ENCODE results near the gene SLC35F1.

DNA sequence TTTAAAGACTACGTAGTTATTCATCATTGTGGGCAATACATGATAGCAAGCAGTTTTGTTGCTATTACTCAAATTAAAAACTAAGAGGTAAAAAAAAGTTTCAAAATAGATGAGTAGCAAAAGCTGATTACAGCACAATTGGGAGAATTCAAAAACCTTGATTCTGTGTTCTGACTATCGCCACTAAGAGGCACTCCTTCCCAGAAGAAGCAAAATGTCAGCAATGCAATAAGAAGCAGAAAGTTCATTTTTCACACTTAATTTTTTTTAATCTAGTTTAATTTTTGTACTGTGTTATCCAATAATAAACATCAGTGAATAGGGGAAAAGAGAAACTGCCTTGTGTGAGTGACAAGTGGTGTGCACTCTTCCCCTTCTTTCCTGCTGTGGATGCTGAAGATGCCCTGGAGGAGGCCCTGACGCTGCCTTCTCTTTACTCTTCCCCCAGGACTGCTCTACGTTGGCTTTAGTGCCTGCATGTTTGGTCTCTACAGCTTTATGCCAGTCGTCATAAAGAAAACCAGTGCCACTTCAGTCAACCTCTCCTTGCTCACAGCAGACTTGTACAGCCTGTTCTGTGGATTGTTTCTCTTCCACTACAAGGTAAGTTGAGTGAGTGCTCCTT lies 377.8 kb downstream of the SLC35F1 start:
- TF ChIP-seq, protein P1, sequence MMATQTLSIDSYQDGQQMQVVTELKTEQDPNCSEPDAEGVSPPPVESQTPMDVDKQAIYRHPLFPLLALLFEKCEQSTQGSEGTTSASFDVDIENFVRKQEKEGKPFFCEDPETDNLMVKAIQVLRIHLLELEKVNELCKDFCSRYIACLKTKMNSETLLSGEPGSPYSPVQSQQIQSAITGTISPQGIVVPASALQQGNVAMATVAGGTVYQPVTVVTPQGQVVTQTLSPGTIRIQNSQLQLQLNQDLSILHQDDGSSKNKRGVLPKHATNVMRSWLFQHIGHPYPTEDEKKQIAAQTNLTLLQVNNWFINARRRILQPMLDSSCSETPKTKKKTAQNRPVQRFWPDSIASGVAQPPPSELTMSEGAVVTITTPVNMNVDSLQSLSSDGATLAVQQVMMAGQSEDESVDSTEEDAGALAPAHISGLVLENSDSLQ (IDR thresholded peaks at IDR 0.05) = no peak
- TF ChIP-seq TARDBP (IDR thresholded peaks at IDR 0.05) (no peak), FOXM1 (IDR thresholded peaks at IDR 0.05; ENCODE audit: borderline replicate concordance) (no peak), ELF4 (IDR thresholded peaks at IDR 0.05) (no peak), SP1 (IDR thresholded peaks at IDR 0.05) (no peak), CTBP1 (IDR thresholded peaks at IDR 0.05; ENCODE audit: borderline replicate concordance) (no peak), ARNT (IDR thresholded peaks at IDR 0.05) (no peak), LEF1 (IDR thresholded peaks at IDR 0.05; ENCODE audit: borderline replicate concordance) (no peak), L3MBTL2 (conservative IDR thresholded peaks at IDR 0.05) (no peak), SUZ12 (IDR thresholded peaks at IDR 0.05) (no peak), BHLHE40 (IDR thresholded peaks at IDR 0.05; ENCODE audit: borderline replicate concordance) (no peak)
